Aorta (tissue), 5 donors: Measurements from ENCODE around the gene CYP1A1. TPM values are rescaled to one million over a fixed set of nuclear protein-coding genes. Genes with fewer than 3 reads are reported as not detected.
"Not testable (repeated sequence)": the region's sequence is repeated elsewhere in the genome, so short reads cannot be mapped to it uniquely, and the experiment has no call there.

Experiments used
- ATAC-seq: fragments of 200-7000 bp; cut with Tn5 transposase; one replicate; pipeline ENCODE4 v1.9.1; 2022; ENCODE audit warnings: moderate library complexity; ENCODE audit not compliant: low FRiP score
- DNase-seq, 2 donors: peaks; one replicate each; pipeline ENCODE4 v3.0.0-alpha.2; 2020
- H3K27ac ChIP-seq, 2 donors: one replicate each; pipeline ENCODE4 v1.5.1; 2013; ENCODE audit warnings: low read length in 2 of 2, mild to moderate bottlenecking in 2 of 2, moderate library complexity in 2 of 2, control low read depth in 1 of 2, inconsistent platforms in 1 of 2, low read depth in 1 of 2
- H3K27me3 ChIP-seq, 2 donors: one replicate each; pipeline ENCODE4 v1.6.1; 2013; ENCODE audit warnings: control low read depth in 1 of 2, low read length in 1 of 2, mild to moderate bottlenecking in 1 of 2, moderate library complexity in 1 of 2; ENCODE audit not compliant: insufficient read depth in 2 of 2, control insufficient read depth in 1 of 2
- H3K36me3 ChIP-seq, 2 donors: one replicate each; pipeline ENCODE4 v1.6.1; 2013; ENCODE audit warnings: control low read depth in 1 of 2, low read length in 1 of 2, mild to moderate bottlenecking in 1 of 2; ENCODE audit not compliant: insufficient read depth in 2 of 2, control insufficient read depth in 1 of 2
- H3K4me1 ChIP-seq, 2 donors: one replicate each; pipeline ENCODE4 v1.6.1; 2013; ENCODE audit warnings: low read length in 2 of 2, control low read depth in 1 of 2, mild to moderate bottlenecking in 1 of 2, moderate library complexity in 1 of 2; ENCODE audit not compliant: insufficient read depth in 2 of 2, control insufficient read depth in 1 of 2
- H3K4me3 ChIP-seq, 2 donors: one replicate each; pipeline ENCODE4 v1.5.1; 2013; ENCODE audit warnings: low read length in 2 of 2, control low read depth in 1 of 2, mild to moderate bottlenecking in 1 of 2
- H3K9me3 ChIP-seq: one replicate; pipeline ENCODE4 v1.6.1; 2013; ENCODE audit warnings: mild to moderate bottlenecking, low read length; ENCODE audit not compliant: control insufficient read depth
- WGBS, 2 donors: extraction: QIAGEN DNeasy Blood & Tissue Kit; methylation state at CpG; one replicate each; pipeline ENCODE4 v1.1.7; 2013; 5-methylcytosine and 5-hydroxymethylcytosine counted together
- intact Hi-C, 2 donors: fragments of 100-400 bp; cut with DNase I; formaldehyde crosslinking; loops; one replicate each; pipeline versions ENCODE4 v1.14.2 to v1.15.0; 2022
- polyA plus RNA-seq, 2 donors: library from polyadenylated mRNA; stranded (reverse); fragments of 200-250 nt; gene quantifications; one replicate each; pipeline ENCODE4 v1.2.3, GENCODE V29; 2013
- total RNA-seq, 2 donors: library from RNA; stranded (reverse); fragmentation: NEBNext Ultra II Directional; extraction: Animal tissue kit (Norgen Biotek cat#: 25700); gene quantifications; one replicate each; pipeline ENCODE4 v1.2.1, GENCODE V29; 2021
- donor health status: healthy with polysubstance abuse.
- donor health status: Bipolar disorder and iron deficiency.
- donor health status: DM: no; HTN: no; CAD: no.
- donor health status: DM: no; HTN: no; CAD: no.
- donor health status: DM: yes; HTN: yes; CAD: no.

CYP1A1 gene
- total and polyA plus RNA-seq, 4 donors: 1.0 to 6.4 (median 2.3) TPM; not detected in 1

- 72 to 78% methylated on average over 6 of the region's 6 CpGs for WGBS, 2 donors
- H3K36me3 ChIP-seq, H3K27ac ChIP-seq, H3K27me3 ChIP-seq, intact Hi-C loops, H3K9me3 ChIP-seq, ATAC-seq, H3K4me3 ChIP-seq, DNase-seq, H3K4me1 ChIP-seq: not testable (repeated sequence)
These were observed 4.0 kb upstream of the CYP1A1 start for GRCh38 chr15:74729372-74729771.

DNA sequence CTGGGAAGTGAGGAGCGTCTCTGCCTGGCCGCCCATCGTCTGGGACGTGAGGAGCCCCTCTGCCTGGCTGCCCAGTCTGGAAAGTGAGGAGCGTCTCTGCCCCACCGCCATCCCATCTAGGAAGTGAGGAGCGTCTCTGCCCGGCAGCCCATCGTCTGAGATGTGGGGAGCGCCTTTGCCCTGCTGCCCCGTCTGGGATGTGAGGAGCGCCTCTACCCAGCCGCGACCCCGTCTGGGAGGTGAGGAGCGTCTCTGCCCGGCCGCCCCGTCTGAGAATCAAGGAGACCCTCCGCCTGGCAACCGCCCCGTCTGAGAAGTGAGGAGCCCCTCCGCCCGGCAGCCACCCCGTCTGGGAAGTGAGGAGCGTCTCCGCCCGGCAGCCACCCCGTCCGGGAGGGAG is 3.4 kb upstream of the CYP1A1 start:
- intact Hi-C loops, H3K4me3 ChIP-seq, H3K36me3 ChIP-seq, ATAC-seq, H3K27me3 ChIP-seq, H3K4me1 ChIP-seq, H3K9me3 ChIP-seq, H3K27ac ChIP-seq: not testable (repeated sequence)
- WGBS, 2 donors: 77 to 82% methylated on average over 18 to 25 of the region's 30 CpGs
- peak in 1 of 2 donors; percentile 22 for DNase-seq

GRCh38 chr15:74727727-74728126 is 2.4 kb upstream of the CYP1A1 start:
- Histone ChIP-seq H3K36me3 (no peaks in the 10 kb centered on the region), H3K27me3 (no peaks in the 10 kb centered on the region), H3K4me3 (no peak overlapping the region), H3K9me3 (no peaks in the 10 kb centered on the region), H3K4me1 (no peaks in the 10 kb centered on the region), H3K27ac (no peak overlapping the region)
- DNase-seq (no peak), ATAC-seq (no peak)
- intact Hi-C loops: no loop called here
- 59 to 62% methylated on average over 7 of the region's 7 CpGs for WGBS, 2 donors

DNA sequence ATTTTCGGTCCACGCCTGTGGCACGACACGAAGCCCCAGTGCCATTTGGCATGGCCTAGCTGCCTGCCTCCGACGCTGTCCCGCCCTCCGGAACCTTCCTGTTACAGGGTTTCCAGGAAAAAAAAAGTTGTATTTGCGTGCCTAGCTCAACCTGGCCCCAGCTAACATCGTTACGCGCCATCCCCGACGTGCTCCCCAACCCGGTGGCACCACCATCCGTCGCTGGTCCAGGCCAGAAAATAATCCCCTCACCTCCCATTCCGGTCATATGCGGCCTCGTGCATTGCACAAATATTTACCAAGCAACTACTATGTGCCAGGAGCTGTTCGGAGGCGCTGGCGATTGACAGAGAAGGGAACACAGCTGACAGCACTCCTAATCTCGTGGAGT is 1.4 kb upstream of the CYP1A1 start:
- H3K4me1 ChIP-seq: no peaks in the 10 kb centered on the region
- ATAC-seq (no peak), DNase-seq (no peak)
- H3K9me3 ChIP-seq: no peaks in the 10 kb centered on the region
- H3K27ac ChIP-seq: no peak overlapping the region
- intact Hi-C loops: no loop called here
- WGBS, 2 donors: 24 to 32% methylated on average over 24 of the region's 24 CpGs
- H3K27me3 ChIP-seq: no peaks in the 10 kb centered on the region
- peak overlapping the region in 1 of 2 donors; percentile 66 for H3K4me3 ChIP-seq
- H3K36me3 ChIP-seq: no peaks in the 10 kb centered on the region

- H3K4me1 ChIP-seq: no peaks in the 10 kb centered on the region
- H3K9me3 ChIP-seq: no peaks in the 10 kb centered on the region
- ATAC-seq: peak; percentile 73
- DNase-seq: peak; percentile 51 to 85
- H3K27me3 ChIP-seq: no peaks in the 10 kb centered on the region
- H3K4me3 ChIP-seq: peak overlapping the region; percentile 36 to 66
- no peaks in the 10 kb centered on the region for H3K36me3 ChIP-seq
- no peak overlapping the region for H3K27ac ChIP-seq
- intact Hi-C loops: no loop called here
- 1% methylated on average over 82 to 86 of the region's 86 CpGs for WGBS, 2 donors
These were observed 781 bp upstream of the CYP1A1 start for GRCh38 chr15:74725845-74726773.

DNA sequence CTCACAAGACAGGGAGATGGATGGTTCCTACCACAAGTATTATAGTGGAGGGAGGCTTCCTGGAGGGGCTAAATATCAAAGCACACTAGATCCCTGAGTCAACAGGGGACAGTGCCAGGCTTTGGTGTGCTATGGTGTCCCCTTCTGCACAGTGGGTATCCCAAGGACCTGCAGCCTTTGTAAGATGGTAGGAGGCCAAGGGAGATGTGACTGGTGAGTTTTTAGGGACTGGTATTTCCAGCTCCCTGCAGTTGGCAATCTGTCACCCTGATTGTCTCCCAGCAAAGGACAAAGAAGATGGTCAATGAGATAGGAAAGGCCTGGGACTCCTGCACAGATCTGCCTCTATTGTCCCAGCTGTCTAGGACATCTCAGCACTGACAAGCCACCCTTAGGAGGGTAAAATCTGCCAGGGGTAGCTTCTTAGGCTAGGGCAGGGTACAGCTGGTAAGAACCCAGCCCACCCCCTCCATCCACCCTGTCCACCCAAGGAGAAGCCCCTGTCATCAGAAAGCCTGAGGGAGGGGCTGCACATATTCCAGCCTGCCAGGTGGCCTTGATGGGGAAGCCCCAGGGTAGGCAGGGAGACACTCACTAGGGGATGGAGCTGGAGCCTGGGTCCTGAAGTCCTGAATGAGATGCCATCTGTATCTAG is 631 bp downstream of the CYP1A1 start:
- DNase-seq (no peak), ATAC-seq (peak; percentile 21)
- intact Hi-C loops: no loop called here
- Histone ChIP-seq H3K36me3 (no peaks in the 10 kb centered on the region), H3K4me3 (no peak overlapping the region), H3K4me1 (no peaks in the 10 kb centered on the region), H3K9me3 (no peaks in the 10 kb centered on the region), H3K27ac (no peak overlapping the region), H3K27me3 (no peaks in the 10 kb centered on the region)

- ATAC-seq (peak; percentile 68), DNase-seq (no peak)
- Histone ChIP-seq H3K27me3 (no peaks in the 10 kb centered on the region), H3K9me3 (no peaks in the 10 kb centered on the region), H3K4me1 (no peaks in the 10 kb centered on the region), H3K36me3 (no peaks in the 10 kb centered on the region), H3K4me3 (no peak overlapping the region), H3K27ac (no peak overlapping the region)
- 74 to 88% methylated on average over 1 of the region's 1 CpG for WGBS, 2 donors
- intact Hi-C loops: no loop called here
These were observed 1.5 kb downstream of the CYP1A1 start for GRCh38 chr15:74723754-74724334.

DNA sequence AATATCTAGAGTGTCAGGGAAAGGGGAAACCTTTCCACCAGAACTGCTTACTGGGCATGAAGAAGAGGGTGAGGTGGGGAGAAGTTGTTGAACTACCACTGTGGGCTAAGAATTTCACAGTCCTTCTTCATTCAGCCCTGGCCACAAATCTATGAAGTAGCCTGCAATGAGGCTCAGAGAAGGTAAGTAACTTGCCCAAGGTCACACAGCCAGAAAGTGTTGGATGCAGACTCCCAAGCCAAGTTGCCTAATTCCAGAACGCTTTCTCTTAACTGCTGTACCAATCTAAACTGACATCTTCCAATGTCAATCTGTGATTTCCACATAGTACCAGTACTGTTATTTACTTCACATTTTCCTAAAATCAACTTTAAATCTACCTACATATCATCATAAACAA is 2.1 kb downstream of the CYP1A1 start:
- Histone ChIP-seq H3K4me1 (no peaks in the 10 kb centered on the region), H3K27me3 (no peaks in the 10 kb centered on the region), H3K9me3 (no peaks in the 10 kb centered on the region), H3K27ac (no peak overlapping the region), H3K36me3 (no peaks in the 10 kb centered on the region), H3K4me3 (no peak overlapping the region)
- ATAC-seq: no peak
- intact Hi-C loops: no loop called here
- WGBS, 2 donors: 68 to 70% methylated on average over 1 of the region's 1 CpG
- no peak for DNase-seq
